ENCODE measurements around the gene ST3GAL3.

DNA sequence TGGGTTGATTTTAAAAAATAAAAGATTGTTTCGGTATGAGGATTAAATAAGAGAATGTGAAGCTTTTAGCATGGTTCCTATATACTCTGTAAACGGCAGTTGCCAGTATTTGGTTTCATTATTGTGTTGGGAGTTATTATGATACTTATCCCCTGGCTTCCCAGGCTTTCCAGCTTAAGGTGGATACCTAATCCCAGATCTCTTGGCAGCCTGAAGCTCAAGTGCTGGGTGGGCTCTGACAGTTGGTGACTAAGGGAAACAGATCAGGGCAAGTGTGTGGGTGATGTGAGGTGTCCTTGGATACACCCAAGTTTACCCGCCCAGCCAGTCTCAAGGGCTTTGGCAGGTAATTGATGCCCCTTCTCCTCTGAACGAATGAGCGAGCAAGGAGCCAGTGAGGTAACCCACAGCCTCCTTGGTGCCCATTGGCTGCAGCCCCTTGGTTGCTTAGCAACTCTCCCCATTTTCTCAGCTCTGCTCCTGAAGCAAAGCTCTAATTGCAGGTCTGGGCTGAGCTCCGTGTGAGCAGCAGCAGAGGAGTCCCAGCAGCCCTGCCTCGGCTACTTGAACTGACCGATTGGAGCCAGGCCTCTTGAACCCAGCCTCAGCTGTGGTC, 245.5 kb downstream of the ST3GAL3 start:
- TF ChIP-seq FOXM1 (IDR thresholded peaks at IDR 0.05; ENCODE audit: borderline replicate concordance) (no peak), SP1 (IDR thresholded peaks at IDR 0.05) (no peak), CTBP1 (IDR thresholded peaks at IDR 0.05; ENCODE audit: borderline replicate concordance) (no peak)
